ENCODE data around the gene GANC. TPM values are rescaled to one million over a fixed set of nuclear protein-coding genes. Genes with fewer than 3 reads are reported as not detected.
A peak's percentile ranks its signal among the peaks of the same experiment; 100 is the strongest.

Gene GANC
- polyA plus RNA-seq, 3 donors: 14.5 to 24.4 (median 21.1) TPM

- TF ChIP-seq CTCF (IDR thresholded peaks at IDR 0.05): no peak
- Mint-ChIP-seq H3K9me3 (no peaks in the 10 kb centered on the region), H3K4me1 (peaks cover 68% of the 10 kb centered on the region), H3K4me3 (no peak overlapping the region), H3K27me3 (ENCODE audit: low read depth in 3 of 3) (peaks cover 0 to 3% (median 0%) of the 10 kb centered on the region in 3 donors), H3K27ac (peak overlapping the region in 4 of 7 donors; percentile 21 to 94 (median 91)), H3K36me3 (peaks cover 2 to 3% of the 10 kb centered on the region in 2 donors)
- Histone ChIP-seq H3K27me3 (ENCODE audit: control insufficient read depth in 2 of 2, insufficient read depth in 2 of 2, low read length in 2 of 2) (no peaks in the 10 kb centered on the region), H4K20me1 (ENCODE audit: insufficient read depth, low read length) (no peaks in the 10 kb centered on the region), H3K4me2 (replicated peaks; ENCODE audit: extremely low read depth, low read length, poor library complexity, severe bottlenecking) (peak overlapping the region; percentile 61), H3K9ac (ENCODE audit: insufficient read depth, low read length, poor library complexity, severe bottlenecking) (no peak overlapping the region), H3K27ac (ENCODE audit: low read depth in 1 of 2, low read length in 2 of 2) (peak overlapping the region in 1 of 2 donors; percentile 80), H3K36me3 (replicated peaks in 1 of 2; ENCODE audit: control insufficient read depth in 1 of 2, insufficient read depth in 2 of 2, low read length in 2 of 2) (peaks cover 2 to 5% of the 10 kb centered on the region in 2 donors), H2AFZ (ENCODE audit: insufficient read depth, low read depth, low read length, poor library complexity, severe bottlenecking) (no peak overlapping the region), H3K9me3 (replicated peaks in 1 of 2; ENCODE audit: control insufficient read depth in 1 of 2, insufficient read depth in 1 of 2, low read length in 2 of 2) (no peaks in the 10 kb centered on the region), H3K79me2 (ENCODE audit: insufficient read depth, low read length) (no peaks in the 10 kb centered on the region), H3K4me3 (replicated peaks in 1 of 3; ENCODE audit: low read depth in 2 of 3, low read length in 3 of 3) (no peak overlapping the region), H3K4me1 (ENCODE audit: control insufficient read depth in 1 of 2, insufficient read depth in 2 of 2, low read length in 2 of 2) (peaks cover 66 to 69% of the 10 kb centered on the region in 2 donors)
- intact Hi-C loops (cut with micrococcal nuclease): no loop called here
- no peak for DNase-seq
- WGBS (ENCODE audit: insufficient coverage): 91% methylated on average over 1 of the region's 3 CpGs
These were observed 95.1 kb downstream of the GANC start for GRCh38 chr15:42368096-42368495.

GRCh38 chr15:42371096-42371495 lies 98.1 kb downstream of the GANC start:
- Histone ChIP-seq H3K4me2 (replicated peaks; ENCODE audit: extremely low read depth, low read length, poor library complexity, severe bottlenecking) (no peak overlapping the region), H3K9ac (ENCODE audit: insufficient read depth, low read length, poor library complexity, severe bottlenecking) (no peak overlapping the region), H3K27ac (ENCODE audit: low read depth in 1 of 2, low read length in 2 of 2) (peak overlapping the region in 1 of 2 donors; percentile 80), H3K27me3 (ENCODE audit: control insufficient read depth in 2 of 2, insufficient read depth in 2 of 2, low read length in 2 of 2) (no peaks in the 10 kb centered on the region), H4K20me1 (ENCODE audit: insufficient read depth, low read length) (no peaks in the 10 kb centered on the region), H3K9me3 (replicated peaks in 1 of 2; ENCODE audit: control insufficient read depth in 1 of 2, insufficient read depth in 1 of 2, low read length in 2 of 2) (no peaks in the 10 kb centered on the region), H3K36me3 (replicated peaks in 1 of 2; ENCODE audit: control insufficient read depth in 1 of 2, insufficient read depth in 2 of 2, low read length in 2 of 2) (peaks cover 0 to 7% of the 10 kb centered on the region in 2 donors), H3K4me1 (ENCODE audit: control insufficient read depth in 1 of 2, insufficient read depth in 2 of 2, low read length in 2 of 2) (peaks cover 49 to 52% of the 10 kb centered on the region in 2 donors), H3K4me3 (replicated peaks in 1 of 3; ENCODE audit: low read depth in 2 of 3, low read length in 3 of 3) (no peak overlapping the region), H3K79me2 (ENCODE audit: insufficient read depth, low read length) (no peaks in the 10 kb centered on the region), H2AFZ (ENCODE audit: insufficient read depth, low read depth, low read length, poor library complexity, severe bottlenecking) (no peak overlapping the region)
- peaks cover 50% of the 10 kb centered on the region for H3K4me1 Mint-ChIP-seq
- H3K27ac Mint-ChIP-seq: peak overlapping the region in 5 of 7 donors; percentile 11 to 70 (median 30)
- peaks cover 0 to 2% (median 0%) of the 10 kb centered on the region in 3 donors for H3K27me3 Mint-ChIP-seq (ENCODE audit: low read depth in 3 of 3)
- peak; percentile 48 for TF ChIP-seq CTCF (IDR thresholded peaks at IDR 0.05)
- DNase-seq: peak in 2 of 3 donors; percentile 32 to 46
- H3K36me3 Mint-ChIP-seq: peaks cover 0 to 2% of the 10 kb centered on the region in 2 donors
- WGBS (ENCODE audit: insufficient coverage): no CpG with 5 or more reads among the region's 2 CpGs
- intact Hi-C loops (cut with micrococcal nuclease): no loop called here
- H3K9me3 Mint-ChIP-seq: no peaks in the 10 kb centered on the region
- no peak overlapping the region for H3K4me3 Mint-ChIP-seq

Measured in CD14-positive monocyte (primary cell).